Suprapubic skin (tissue), 3 donors: ENCODE data around the gene OR2T27.

ENCODE experiments used
- CTCF ChIP-seq, 2 donors: fragments of 200-600 bp in 1 of 2; fragments of 450-650 bp in 1 of 2; sonication (generic) in 1 of 2; IDR thresholded peaks; one replicate each; pipeline ENCODE4 v1.5.1; 2016 to 2019; ENCODE audit warnings: antibody characterized with exemption in 2 of 2, mild to moderate bottlenecking in 1 of 2, moderate library complexity in 1 of 2
- POLR2AphosphoS5 ChIP-seq, 3 donors: sonication (generic); formaldehyde crosslinking; IDR thresholded peaks; one replicate each; pipeline ENCODE4 v1.6.1; 2017; ENCODE audit warnings: antibody characterized with exemption in 3 of 3

- TF ChIP-seq CTCF (IDR thresholded peaks at IDR 0.05): no peak
- TF ChIP-seq POLR2AphosphoS5 (IDR thresholded peaks at IDR 0.05): no peak
Measured at GRCh38 chr1:248625971-248626370, 29.4 kb downstream of the OR2T27 start.
